Activated CD8-positive, alpha-beta T cell treated with anti-CD3 and anti-CD28 coated beads, Interleukin-2, amount 10 ng/mL, durations not matched to agents 7 days and 5 days (primary cell): ENCODE data around the gene RNF151. TPM values are rescaled to one million over a fixed set of nuclear protein-coding genes. Genes with fewer than 3 reads are reported as not detected.
"Not testable (repeated sequence)": the region's sequence is repeated elsewhere in the genome, so short reads cannot be mapped to it uniquely, and the experiment has no call there.

Experiments used
- ATAC-seq: fragments of 150-1000 bp; cut with Tn5 transposase; one replicate; pipeline ENCODE4 v1.10.0; 2021; ENCODE audit warnings: moderate library complexity
- CTCF ChIA-PET: fragments of 350-600 bp; sonication (Branson Sonifier 250); formaldehyde crosslinking; loops from one replicate; lab custom pipeline; 2021; ENCODE audit warnings: antibody characterized with exemption; lab: Charles Lee
- POLR2A ChIA-PET: fragments of 350-600 bp; sonication (Branson Sonifier 250); formaldehyde crosslinking; loops from one replicate; lab custom pipeline; 2021; ENCODE audit warnings: antibody characterized with exemption; lab: Charles Lee
- DNase-seq: peaks from one replicate; pipeline ENCODE4 v3.0.0-alpha.2; 2020
- H3K27ac Mint-ChIP-seq: one replicate; pipeline ENCODE4 v1.8.0; 2021; ENCODE audit warnings: mild to moderate bottlenecking, mixed read lengths
- H3K27me3 Mint-ChIP-seq: one replicate; pipeline ENCODE4 v1.8.0; 2021; ENCODE audit warnings: low read depth, mixed read lengths
- H3K36me3 Mint-ChIP-seq: one replicate; pipeline ENCODE4 v1.8.0; 2021; ENCODE audit warnings: low read depth, mixed read lengths
- H3K4me1 Mint-ChIP-seq: one replicate; pipeline ENCODE4 v1.8.0; 2021; ENCODE audit warnings: low read depth, mixed read lengths
- H3K4me3 Mint-ChIP-seq: one replicate; pipeline ENCODE4 v1.8.0; 2021; ENCODE audit warnings: mild to moderate bottlenecking, mixed read lengths
- H3K9me3 Mint-ChIP-seq: one replicate; pipeline ENCODE4 v1.8.0; 2022; ENCODE audit warnings: mixed read lengths; ENCODE audit not compliant: insufficient read depth
- total RNA-seq, 2 experiments: library from RNA; stranded (reverse); gene quantifications; one replicate each; pipeline ENCODE4 v1.2.3, GENCODE V29; 2021

RNF151 gene, protein sequence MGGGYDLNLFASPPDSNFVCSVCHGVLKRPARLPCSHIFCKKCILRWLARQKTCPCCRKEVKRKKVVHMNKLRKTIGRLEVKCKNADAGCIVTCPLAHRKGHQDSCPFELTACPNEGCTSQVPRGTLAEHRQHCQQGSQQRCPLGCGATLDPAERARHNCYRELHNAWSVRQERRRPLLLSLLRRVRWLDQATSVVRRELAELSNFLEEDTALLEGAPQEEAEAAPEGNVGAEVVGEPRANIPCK
- total RNA-seq, result not detected

- peaks cover 36% of the 10 kb centered on the region for H3K36me3 Mint-ChIP-seq
- POLR2A ChIA-PET, result interaction anchor here (1.1 to 4.3 kb wide), 5 partner anchors 10 to 139 kb away, joined by 3 to 44 read pairs (median 14); partner anchors contain the start of genes FAHD1, MSRB1 and SYNGR3
- peak within 1 kb of the TSS; percentile 96 for H3K27ac Mint-ChIP-seq
Measured at GRCh38 chr16:1966460-1966859, at the start of gene RNF151. TSS of gene RNF151 (plus strand) at chr16:1966856. CDS start at chr16:1966882, 26 bp downstream.

DNA sequence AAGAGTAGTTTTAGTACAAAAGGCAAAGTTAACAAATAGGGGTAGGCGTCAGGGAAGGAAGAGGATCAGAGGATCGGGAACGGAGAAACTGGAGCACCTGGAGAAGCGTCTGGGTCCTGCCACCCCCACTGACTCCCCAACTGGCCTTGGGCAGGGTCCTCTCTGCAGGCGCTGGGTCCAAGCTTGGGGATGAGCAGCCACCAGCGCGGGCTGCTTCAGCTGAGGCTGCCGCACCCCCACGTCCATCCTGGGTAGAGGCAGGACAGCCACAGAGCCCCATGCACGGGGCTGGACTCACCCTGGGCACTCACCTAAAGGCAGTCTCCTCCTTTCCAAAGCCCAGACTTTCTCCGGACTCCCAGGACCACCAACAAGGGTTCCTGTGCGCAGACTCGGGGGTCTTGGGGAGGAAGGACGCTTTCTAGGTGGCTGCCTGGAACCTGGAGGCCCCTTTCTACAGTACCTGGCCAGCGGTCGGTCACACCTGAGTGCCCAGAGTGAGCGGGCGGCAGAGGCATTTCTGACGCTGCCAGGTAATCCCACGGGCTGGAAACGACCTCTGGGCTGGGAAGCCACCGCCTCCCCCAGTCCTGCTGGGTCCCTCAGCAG, 49.5 kb upstream of the RNF151 start:
- Mint-ChIP-seq H3K36me3 (no peaks in the 10 kb centered on the region), H3K4me1 (peaks cover 2% of the 10 kb centered on the region), H3K27me3 (peaks cover 47% of the 10 kb centered on the region), H3K4me3 (no peak overlapping the region), H3K9me3 (no peaks in the 10 kb centered on the region), H3K27ac (no peak overlapping the region)
- ATAC-seq (no peak), DNase-seq (no peak)
- ChIA-PET POLR2A (no interaction called here), CTCF (no interaction called here)

More at GRCh38 chr16:1966460-1966859, at the start of gene RNF151:
- H3K4me3 Mint-ChIP-seq, result peak within 1 kb of the TSS; percentile 96
- ATAC-seq (no peak), DNase-seq (no peak)
- peaks cover 42% of the 10 kb centered on the region for H3K4me1 Mint-ChIP-seq
- H3K9me3 Mint-ChIP-seq, result no peaks in the 10 kb centered on the region
- H3K27me3 Mint-ChIP-seq, result no peaks in the 10 kb centered on the region
- CTCF ChIA-PET, result interaction anchor here (1.1 to 1.7 kb wide), 2 partner anchors 18 to 37 kb away, joined by 4 read pairs; partner anchors contain the start of gene GFER

GRCh38 chr16:1917665-1918350, 48.8 kb upstream of the RNF151 start:
- POLR2A ChIA-PET, result no interaction called here

DNA sequence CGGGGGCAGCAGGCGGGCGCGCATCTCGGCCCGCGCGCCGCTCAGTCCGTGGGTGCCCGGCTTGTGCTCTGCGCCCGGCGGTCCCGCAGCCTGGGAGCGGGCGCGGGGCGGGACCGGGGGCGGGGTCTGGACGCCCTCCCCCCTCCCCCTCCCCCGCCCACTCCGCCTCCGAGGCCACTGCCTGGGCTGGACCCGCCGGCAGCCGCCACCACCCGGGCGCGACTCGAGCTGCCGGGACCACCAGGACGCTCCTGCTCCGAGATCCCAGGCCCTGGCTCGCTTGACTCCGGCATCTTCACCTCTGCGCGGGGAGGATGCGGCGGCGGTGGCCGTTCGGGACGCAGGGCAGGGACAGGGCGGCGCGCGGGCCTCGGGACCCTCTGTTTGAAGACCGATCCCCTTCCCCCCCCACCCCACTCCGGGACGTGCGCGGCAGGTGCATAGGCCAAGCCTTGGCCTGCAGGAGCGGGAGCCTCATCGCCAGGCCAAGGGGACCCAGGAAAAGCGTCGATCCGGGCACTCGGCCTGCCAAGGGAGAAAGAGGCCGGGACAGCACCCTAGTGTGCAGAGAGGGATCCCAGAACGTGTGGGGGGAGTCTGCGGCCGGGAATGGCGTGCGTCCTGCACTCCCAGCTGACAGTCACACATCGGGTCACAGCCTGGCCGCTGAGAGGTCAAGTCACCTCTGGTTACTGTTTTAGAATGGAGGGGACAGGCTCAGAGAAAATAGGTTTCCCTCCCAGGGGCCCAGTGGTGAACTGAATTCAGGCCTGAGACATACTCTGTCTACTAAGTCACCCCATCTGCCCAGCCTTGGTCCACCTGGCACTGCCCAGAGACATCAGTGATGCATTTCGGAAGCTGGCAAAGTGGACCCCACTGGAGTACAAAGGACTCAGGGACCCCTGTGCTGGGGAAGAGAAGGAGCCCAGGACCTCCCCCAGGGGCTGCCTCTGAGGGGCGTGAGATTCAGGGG, 48.0 kb upstream of the RNF151 start, which contains the start of gene HS3ST6:
TSS of gene HS3ST6 (minus strand) at position 65 of the 976 bp plus-strand sequence. CDS start 92 bp downstream, outside the sequence.
- no peaks in the 10 kb centered on the region for H3K36me3 Mint-ChIP-seq
- H3K4me3 Mint-ChIP-seq, result no peak within 1 kb of the TSS
- peaks cover 59% of the 10 kb centered on the region for H3K27me3 Mint-ChIP-seq
- no peak within 1 kb of the TSS for H3K27ac Mint-ChIP-seq
- ChIA-PET CTCF (no interaction called here), POLR2A (no interaction called here)
- no peaks in the 10 kb centered on the region for H3K9me3 Mint-ChIP-seq
- H3K4me1 Mint-ChIP-seq, result peaks cover 2% of the 10 kb centered on the region
- DNase-seq (no peak), ATAC-seq (no peak)

More at GRCh38 chr16:1917665-1918350, 48.8 kb upstream of the RNF151 start:
- Mint-ChIP-seq H3K4me3 (no peak overlapping the region), H3K27ac (no peak overlapping the region), H3K36me3 (no peaks in the 10 kb centered on the region), H3K27me3 (peaks cover 52% of the 10 kb centered on the region), H3K4me1 (peaks cover 2% of the 10 kb centered on the region), H3K9me3 (no peaks in the 10 kb centered on the region)
- ATAC-seq (no peak), DNase-seq (no peak)
- CTCF ChIA-PET, result no interaction called here

DNA sequence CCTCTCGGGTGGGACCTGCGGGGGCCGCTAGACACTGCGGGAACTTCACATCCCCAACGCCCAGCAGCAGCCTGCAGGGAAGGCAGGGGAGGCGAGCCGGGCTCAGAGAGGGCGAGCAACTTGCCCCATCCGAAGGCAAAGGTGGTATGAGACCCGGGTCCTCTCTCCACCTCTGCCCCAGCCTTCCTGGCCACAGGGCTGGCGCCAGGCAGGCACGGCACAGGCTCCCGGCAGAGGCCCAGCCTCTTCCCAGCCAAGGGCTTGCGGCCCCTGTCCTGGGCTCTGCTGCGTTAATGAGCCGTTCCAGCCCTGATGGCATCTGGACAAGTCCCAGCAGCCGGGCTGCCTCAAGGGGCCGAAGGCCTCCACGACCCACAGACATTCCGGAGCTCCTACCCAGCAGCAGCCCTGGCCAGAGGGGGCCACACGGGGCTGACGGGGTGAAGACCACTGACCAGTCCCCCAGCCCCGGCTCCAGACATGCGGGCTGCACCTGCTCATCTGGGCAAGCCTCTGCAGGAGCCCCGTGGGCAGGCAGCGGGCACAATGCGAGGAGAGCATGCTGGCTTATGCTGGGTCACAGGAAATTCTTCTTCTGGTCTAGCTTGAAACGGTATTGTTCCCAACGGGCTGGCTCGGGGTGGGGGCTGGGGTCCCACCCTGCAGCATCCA, 47.2 kb upstream of the RNF151 start:
- H3K36me3 Mint-ChIP-seq, result no peaks in the 10 kb centered on the region
- H3K4me1 Mint-ChIP-seq, result peaks cover 2% of the 10 kb centered on the region
- no peak overlapping the region for H3K27ac Mint-ChIP-seq
- ATAC-seq (no peak), DNase-seq (no peak)
- no peak overlapping the region for H3K4me3 Mint-ChIP-seq
- ChIA-PET POLR2A (no interaction called here), CTCF (interaction anchor here (0.8 kb wide), 1 partner anchor 10 kb away, joined by 3 read pairs; no protein-coding TSS in a partner anchor)
- H3K27me3 Mint-ChIP-seq, result peaks cover 67% of the 10 kb centered on the region
- no peaks in the 10 kb centered on the region for H3K9me3 Mint-ChIP-seq

DNA sequence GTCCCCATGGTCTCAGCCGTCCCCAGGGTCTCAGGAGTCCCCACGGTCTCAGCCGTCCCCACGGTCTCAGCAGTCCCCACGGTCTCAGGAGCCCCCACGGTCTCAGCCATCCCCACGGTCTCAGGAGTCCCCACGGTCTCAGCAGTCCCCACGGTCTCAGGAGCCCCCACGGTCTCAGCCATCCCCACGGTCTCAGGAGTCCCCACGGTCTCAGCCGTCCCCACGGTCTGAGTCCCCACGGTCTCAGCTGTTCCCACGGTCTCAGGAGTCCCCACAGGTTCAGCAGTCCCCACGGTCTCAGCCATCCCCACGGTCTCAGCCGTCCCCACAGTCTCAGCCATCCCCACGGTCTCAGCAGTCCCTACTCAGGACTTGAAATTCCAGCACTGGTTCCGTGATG, 46.5 kb upstream of the RNF151 start:
- H3K36me3 Mint-ChIP-seq, ATAC-seq, POLR2A ChIA-PET, H3K27ac Mint-ChIP-seq, DNase-seq, H3K4me1 Mint-ChIP-seq, H3K4me3 Mint-ChIP-seq, H3K9me3 Mint-ChIP-seq: not testable (repeated sequence)
- CTCF ChIA-PET, result interaction anchor here (0.8 to 1.2 kb wide), 2 partner anchors 9 to 56 kb away, joined by 3 read pairs; no protein-coding TSS in a partner anchor
- peaks cover 69% of the 10 kb centered on the region for H3K27me3 Mint-ChIP-seq

- DNase-seq (peak; percentile 32), ATAC-seq (peak; percentile 79)
- ChIA-PET POLR2A (no interaction called here), CTCF (interaction anchor here (1.2 kb wide), 1 partner anchor 56 kb away, joined by 3 read pairs; no protein-coding TSS in a partner anchor)
- Mint-ChIP-seq H3K9me3 (no peaks in the 10 kb centered on the region), H3K27me3 (peaks cover 65% of the 10 kb centered on the region), H3K4me3 (no peak overlapping the region), H3K36me3 (no peaks in the 10 kb centered on the region), H3K4me1 (peaks cover 2% of the 10 kb centered on the region), H3K27ac (no peak overlapping the region)
Measured at GRCh38 chr16:1920727-1921171, 45.9 kb upstream of the RNF151 start.

DNA sequence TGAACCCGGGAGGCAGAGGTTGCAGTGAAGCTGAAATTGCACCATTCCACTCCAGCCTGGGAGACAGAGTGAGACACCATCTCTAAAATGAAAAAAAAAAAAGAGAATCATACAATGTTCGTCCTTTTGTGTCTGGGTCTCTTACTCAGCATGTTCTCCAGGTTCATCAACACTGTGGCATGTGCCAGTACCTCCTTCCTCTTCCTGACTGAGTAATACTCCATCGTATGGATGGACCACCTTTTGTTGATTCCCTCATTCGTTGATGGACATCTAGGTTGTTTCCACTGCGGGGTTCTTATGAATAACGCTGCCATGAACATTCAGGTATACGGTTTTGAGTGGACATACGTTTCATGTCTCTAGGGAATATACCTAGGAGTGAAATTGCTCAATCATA, 44.3 kb upstream of the RNF151 start:
- no peak overlapping the region for H3K27ac Mint-ChIP-seq
- no peaks in the 10 kb centered on the region for H3K9me3 Mint-ChIP-seq
- H3K27me3 Mint-ChIP-seq, result peaks cover 49% of the 10 kb centered on the region
- H3K4me3 Mint-ChIP-seq, result no peak overlapping the region
- ATAC-seq (no peak), DNase-seq (no peak)
- no peaks in the 10 kb centered on the region for H3K36me3 Mint-ChIP-seq
- H3K4me1 Mint-ChIP-seq, result peaks cover 2% of the 10 kb centered on the region
- ChIA-PET CTCF (no interaction called here), POLR2A (no interaction called here)

DNA sequence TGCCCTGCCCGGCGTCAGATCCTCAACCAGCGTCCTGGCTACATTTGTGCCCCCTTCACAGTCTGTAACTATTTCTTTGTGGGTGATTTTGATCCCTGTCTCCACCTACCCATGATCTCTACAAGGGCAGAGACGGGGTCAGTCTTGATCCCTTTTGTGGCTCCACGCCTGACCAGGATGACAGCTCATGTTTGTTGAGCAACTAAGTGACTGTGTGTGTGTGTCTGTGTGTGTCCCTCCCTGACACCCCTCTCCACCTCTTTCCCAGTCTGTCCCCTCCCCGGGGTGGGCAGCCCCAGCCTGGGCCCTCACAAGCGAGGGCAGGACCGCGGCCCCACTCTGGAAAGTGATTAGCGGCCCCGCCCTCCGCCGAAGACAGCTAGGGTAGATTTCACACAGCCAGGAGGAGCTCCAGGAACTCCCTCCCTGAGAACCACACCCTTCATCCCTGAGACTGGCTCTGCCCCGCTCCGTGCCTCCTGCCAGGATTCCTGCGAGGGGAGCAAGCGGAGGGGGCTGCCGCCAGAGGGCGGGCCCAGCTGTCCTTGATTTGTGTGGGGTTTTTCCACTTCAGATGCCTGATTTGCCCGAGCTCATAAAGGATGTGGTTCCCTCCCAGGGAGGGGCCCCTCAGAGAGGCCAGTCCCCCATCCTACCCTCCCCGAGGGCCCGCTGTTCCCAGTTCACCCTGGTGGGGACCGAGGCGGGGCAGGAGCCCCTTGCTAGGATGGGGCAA, 43.2 kb upstream of the RNF151 start:
- no peak overlapping the region for H3K27ac Mint-ChIP-seq
- H3K4me3 Mint-ChIP-seq, result no peak overlapping the region
- H3K9me3 Mint-ChIP-seq, result no peaks in the 10 kb centered on the region
- peaks cover 2% of the 10 kb centered on the region for H3K4me1 Mint-ChIP-seq
- ChIA-PET CTCF (interaction anchor here (0.9 kb wide), 1 partner anchor 19 kb away, joined by 3 read pairs; no protein-coding TSS in a partner anchor), POLR2A (interaction anchor here (0.8 kb wide), 1 partner anchor 141 kb away, joined by 3 read pairs; the partner anchor contains the start of genes NUBP2 and SPSB3)
- H3K36me3 Mint-ChIP-seq, result no peaks in the 10 kb centered on the region
- DNase-seq, result no peak
- H3K27me3 Mint-ChIP-seq, result peaks cover 47% of the 10 kb centered on the region
- no peak for ATAC-seq

- Mint-ChIP-seq H3K27me3 (peaks cover 43% of the 10 kb centered on the region), H3K36me3 (no peaks in the 10 kb centered on the region), H3K9me3 (no peaks in the 10 kb centered on the region), H3K4me3 (no peak overlapping the region), H3K27ac (no peak overlapping the region), H3K4me1 (peaks cover 3% of the 10 kb centered on the region)
- DNase-seq (no peak), ATAC-seq (no peak)
- POLR2A ChIA-PET, result no interaction called here
- CTCF ChIA-PET, result interaction anchor here (0.9 kb wide), 1 partner anchor 20 kb away, joined by 3 read pairs; no protein-coding TSS in a partner anchor
Measured at GRCh38 chr16:1924095-1924494, 42.6 kb upstream of the RNF151 start.
